ENCODE measurements around the gene SLC13A1.

SLC13A1 gene

GRCh38 chr7:123209786-123210185 is 10.0 kb upstream of the SLC13A1 start:
- no peak for TF ChIP-seq CTCF (IDR thresholded peaks at IDR 0.05)
- TF ChIP-seq ZFX (IDR thresholded peaks at IDR 0.05; ENCODE audit: borderline replicate concordance) = no peak
- H3K27ac ChIP-seq = no peak overlapping the region

GRCh38 chr7:123208793-123209192 is 9.0 kb upstream of the SLC13A1 start:
- TF ChIP-seq CTCF (IDR thresholded peaks at IDR 0.05) (peak; percentile 62), ZFX (IDR thresholded peaks at IDR 0.05; ENCODE audit: borderline replicate concordance) (no peak)
- no peak overlapping the region for H3K27ac ChIP-seq

- no peak overlapping the region for H3K27ac ChIP-seq
- no peak for TF ChIP-seq ZFX (IDR thresholded peaks at IDR 0.05; ENCODE audit: borderline replicate concordance)
- no peak for TF ChIP-seq CTCF (IDR thresholded peaks at IDR 0.05)
Measured at GRCh38 chr7:123204206-123204835, 4.6 kb upstream of the SLC13A1 start.

GRCh38 chr7:123201901-123202300 is 2.1 kb upstream of the SLC13A1 start:
- no peak for TF ChIP-seq ZFX (IDR thresholded peaks at IDR 0.05; ENCODE audit: borderline replicate concordance)
- no peak for TF ChIP-seq CTCF (IDR thresholded peaks at IDR 0.05)
- H3K27ac ChIP-seq = no peak overlapping the region

GRCh38 chr7:123198668-123199652 is 809 bp downstream of the SLC13A1 start:
- TF ChIP-seq CTCF (IDR thresholded peaks at IDR 0.05) (no peak), ZFX (IDR thresholded peaks at IDR 0.05; ENCODE audit: borderline replicate concordance) (no peak)
- peak overlapping the region; percentile 19 for H3K27ac ChIP-seq

- H3K27ac ChIP-seq = no peak overlapping the region
- TF ChIP-seq CTCF (IDR thresholded peaks at IDR 0.05) (no peak), ZFX (IDR thresholded peaks at IDR 0.05; ENCODE audit: borderline replicate concordance) (no peak)
Measured at GRCh38 chr7:123198111-123198510, 1.7 kb downstream of the SLC13A1 start.

- H3K27ac ChIP-seq = no peak overlapping the region
- no peak for TF ChIP-seq ZFX (IDR thresholded peaks at IDR 0.05; ENCODE audit: borderline replicate concordance)
- no peak for TF ChIP-seq CTCF (IDR thresholded peaks at IDR 0.05)
Measured at GRCh38 chr7:123193235-123193634, 6.5 kb downstream of the SLC13A1 start.
